WERI-Rb-1 (cell line): ENCODE results near the gene BIK.

Experiments used
- DNase-seq: peaks from one replicate; pipeline ENCODE4 v3.0.0-alpha.2; 2020
- H3K27ac ChIP-seq: fragments of 250-450 bp; sonication (Bioruptor Pico); 2 replicates; pipeline ENCODE4 v1.5.1; 2020; ENCODE audit warnings: mild to moderate bottlenecking, moderate library complexity
- H3K27me3 ChIP-seq: fragments of 250-450 bp; sonication (Bioruptor Pico); 2 replicates; pipeline ENCODE4 v1.5.1; 2021; ENCODE audit warnings: mild to moderate bottlenecking, low read depth, moderate library complexity; ENCODE audit not compliant: insufficient read depth, severe bottlenecking
- H3K36me3 ChIP-seq: fragments of 250-450 bp; sonication (Bioruptor Pico); 2 replicates; pipeline ENCODE4 v1.5.1; 2020; ENCODE audit warnings: mild to moderate bottlenecking, moderate library complexity
- H3K4me3 ChIP-seq: 2 replicates; pipeline ENCODE4 v1.5.1; 2011; ENCODE audit warnings: low read depth, mild to moderate bottlenecking, control low read depth, low read length
- H3K9me3 ChIP-seq: fragments of 250-450 bp; sonication (Bioruptor Pico); 2 replicates; pipeline ENCODE4 v1.5.1; 2021; ENCODE audit warnings: mild to moderate bottlenecking, moderate library complexity; ENCODE audit not compliant: severe bottlenecking
- CTCF ChIP-seq: IDR thresholded peaks from 2 replicates; pipeline ENCODE4 v1.5.1; 2011; ENCODE audit warnings: low read depth, mild to moderate bottlenecking, control low read depth, inconsistent platforms, low read length

The BIK gene

GRCh38 chr22:43157874-43158546 is 47.5 kb downstream of the BIK start:
- TF ChIP-seq CTCF = no peak
- H3K27ac ChIP-seq = no peak overlapping the region
- no peaks in the 10 kb centered on the region for H3K9me3 ChIP-seq
- DNase-seq = no peak
- no peaks in the 10 kb centered on the region for H3K36me3 ChIP-seq
- no peak overlapping the region for H3K4me3 ChIP-seq
- no peaks in the 10 kb centered on the region for H3K27me3 ChIP-seq

- TF ChIP-seq CTCF = no peak
- no peak overlapping the region for H3K4me3 ChIP-seq
- H3K27ac ChIP-seq = no peak overlapping the region
- H3K36me3 ChIP-seq = no peaks in the 10 kb centered on the region
- no peak for DNase-seq
- H3K9me3 ChIP-seq = no peaks in the 10 kb centered on the region
- no peaks in the 10 kb centered on the region for H3K27me3 ChIP-seq
Observed at GRCh38 chr22:43158778-43159483, 48.4 kb downstream of the BIK start.

- Histone ChIP-seq H3K4me3 (no peak overlapping the region), H3K27me3 (no peaks in the 10 kb centered on the region), H3K9me3 (no peaks in the 10 kb centered on the region), H3K27ac (no peak overlapping the region), H3K36me3 (no peaks in the 10 kb centered on the region)
- TF ChIP-seq CTCF = peak; percentile 73
- DNase-seq = peak; percentile 30
Observed at GRCh38 chr22:43159484-43160178, 49.1 kb downstream of the BIK start.

GRCh38 chr22:43160497-43161126 is 50.1 kb downstream of the BIK start:
- Histone ChIP-seq H3K36me3 (no peaks in the 10 kb centered on the region), H3K27ac (no peak overlapping the region), H3K4me3 (no peak overlapping the region), H3K9me3 (no peaks in the 10 kb centered on the region), H3K27me3 (no peaks in the 10 kb centered on the region)
- no peak for DNase-seq
- no peak for TF ChIP-seq CTCF

GRCh38 chr22:43162412-43163150 is 52.0 kb downstream of the BIK start:
- H3K27me3 ChIP-seq = no peaks in the 10 kb centered on the region
- no peak for TF ChIP-seq CTCF
- H3K36me3 ChIP-seq = peaks cover 3% of the 10 kb centered on the region
- no peak for DNase-seq
- H3K27ac ChIP-seq = no peak overlapping the region
- H3K9me3 ChIP-seq = no peaks in the 10 kb centered on the region
- H3K4me3 ChIP-seq = no peak overlapping the region
